HG02678 (cell line): ENCODE results near the gene NDST3.
"Not testable (repeated sequence)": the region's sequence is repeated elsewhere in the genome, so short reads cannot be mapped to it uniquely, and the experiment has no call there.

Source experiments
- ATAC-seq: cut with Tn5 transposase; IDR thresholded peaks from one replicate; pipeline ENCODE4 v1.9.1; 2021; ENCODE audit warnings: mild to moderate bottlenecking, moderate library complexity; ENCODE audit not compliant: unreplicated experiment

NDST3 gene

DNA sequence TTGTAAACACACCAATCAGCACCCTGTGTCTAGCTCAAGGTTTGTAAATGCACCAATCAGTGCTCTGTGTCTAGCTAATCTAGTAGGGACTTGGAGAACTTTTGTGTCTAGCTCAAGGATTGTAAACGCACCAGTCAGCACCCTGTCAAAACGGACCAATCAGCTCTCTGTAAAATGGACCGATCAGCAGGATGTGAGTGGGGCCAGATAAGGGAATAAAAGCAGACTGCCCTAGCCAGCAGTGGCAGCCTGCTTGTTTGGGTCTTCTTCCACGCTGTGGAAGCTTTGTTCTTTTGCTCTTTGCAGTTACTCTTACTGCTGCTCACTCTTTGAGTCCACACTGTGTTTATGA is 231.8 kb downstream of the NDST3 start:
- ATAC-seq = not testable (repeated sequence)

DNA sequence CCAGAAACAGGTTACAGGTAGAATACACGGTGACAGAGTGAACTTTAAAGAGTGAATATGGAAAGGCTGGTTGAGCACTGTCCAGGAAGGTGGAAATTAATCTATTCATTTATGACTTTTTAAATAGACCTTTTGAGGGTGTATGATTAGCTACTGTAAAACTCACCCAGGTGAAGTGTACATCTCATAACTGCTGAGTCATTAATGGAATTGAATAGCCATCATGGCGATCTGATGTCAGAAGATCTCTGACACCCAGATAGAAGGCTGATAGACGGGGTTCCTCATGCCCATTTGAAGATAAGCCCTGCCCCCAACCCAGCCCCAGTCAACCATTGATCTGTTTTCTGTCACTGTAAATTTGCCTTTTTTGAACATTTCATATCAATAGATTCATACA is 234.5 kb downstream of the NDST3 start:
- ATAC-seq = no peak

DNA sequence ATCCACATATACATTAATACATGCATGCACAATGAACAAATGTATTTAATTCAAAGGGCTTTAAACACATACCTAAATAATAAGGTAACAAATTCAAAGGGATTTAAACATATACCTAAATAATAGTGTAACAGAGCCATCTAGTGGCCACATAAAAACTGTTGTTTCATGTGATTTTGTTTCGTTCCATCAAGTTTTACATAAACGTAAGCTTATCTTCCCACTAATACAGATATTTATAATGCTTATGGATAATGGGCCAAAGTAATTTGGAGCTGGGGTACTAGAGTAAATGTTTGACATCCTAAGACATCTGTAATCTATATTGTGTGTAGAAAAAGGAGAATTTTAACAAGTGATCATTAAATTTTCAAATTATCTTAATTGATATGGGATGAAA is 236.2 kb downstream of the NDST3 start:
- no peak for ATAC-seq

- no peak for ATAC-seq
Observed at GRCh38 chr4:118271788-118272187, 237.5 kb downstream of the NDST3 start.

DNA sequence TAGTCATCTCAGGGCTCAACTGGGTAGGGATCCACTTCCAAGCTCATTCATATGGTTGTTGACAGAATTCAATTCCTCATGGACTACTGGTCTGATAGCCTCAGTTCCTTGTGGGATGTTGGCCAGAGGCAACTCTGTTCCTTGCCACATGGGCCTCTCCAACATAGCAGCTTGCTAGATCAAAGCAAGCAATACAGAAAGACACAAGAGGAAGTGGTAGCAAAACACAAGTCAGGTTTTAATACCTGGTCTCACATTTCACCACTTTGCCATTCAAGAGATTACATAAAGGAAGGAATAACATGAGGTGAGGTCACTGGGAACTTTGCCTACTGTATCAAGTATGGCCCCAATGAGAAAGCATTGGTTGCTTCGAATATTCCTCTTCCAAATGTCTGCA is 239.4 kb downstream of the NDST3 start:
- no peak for ATAC-seq

GRCh38 chr4:118276580-118276979 is 242.3 kb downstream of the NDST3 start:
- no peak for ATAC-seq

DNA sequence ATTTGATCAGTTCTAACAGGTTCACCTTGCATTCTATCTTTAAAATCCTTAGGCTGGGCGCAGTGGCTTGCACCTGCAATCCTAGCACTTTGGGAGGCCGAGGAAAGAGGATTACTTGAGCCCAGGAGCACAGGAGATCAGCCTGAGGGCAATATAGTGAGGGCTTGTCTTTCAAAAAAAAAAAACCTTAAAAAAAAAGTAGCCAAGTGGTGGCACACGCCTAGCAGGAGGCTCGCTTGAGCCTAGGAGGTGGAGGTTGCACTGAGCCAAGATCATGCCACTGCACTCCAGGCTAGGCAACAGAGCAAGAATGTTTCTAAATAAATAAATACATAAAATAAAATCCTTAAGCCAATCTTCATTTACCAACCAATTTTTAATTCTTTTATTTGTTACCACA is 243.0 kb downstream of the NDST3 start:
- ATAC-seq = no peak

GRCh38 chr4:118278473-118279274 is 244.4 kb downstream of the NDST3 start:
- peak; percentile 86 for ATAC-seq

- ATAC-seq = no peak
Observed at GRCh38 chr4:118279328-118279727, 245.0 kb downstream of the NDST3 start.

DNA sequence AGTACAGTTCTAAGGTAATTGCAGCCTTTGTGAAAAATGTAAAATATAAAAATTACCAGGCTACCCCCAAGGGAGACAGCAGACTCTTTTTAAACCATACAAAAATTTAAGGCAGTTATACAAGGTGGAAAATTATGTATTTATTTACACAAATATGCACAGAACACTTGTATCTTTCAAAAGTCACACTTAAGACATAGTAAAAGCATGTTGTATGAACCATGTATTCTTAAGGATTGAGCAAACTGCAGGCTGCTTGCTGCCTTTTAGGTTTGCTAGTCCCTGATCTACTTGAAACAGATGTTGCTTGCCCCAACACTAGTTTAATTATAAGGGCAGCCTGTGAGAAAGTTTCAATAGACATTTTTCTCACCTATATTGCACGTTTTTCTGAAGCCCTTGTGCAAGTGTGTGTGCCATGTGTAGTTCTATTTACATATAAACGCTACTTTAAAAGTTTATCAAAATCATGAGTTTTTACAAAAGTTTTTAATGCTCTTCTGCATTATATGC is 245.7 kb downstream of the NDST3 start:
- ATAC-seq = no peak

DNA sequence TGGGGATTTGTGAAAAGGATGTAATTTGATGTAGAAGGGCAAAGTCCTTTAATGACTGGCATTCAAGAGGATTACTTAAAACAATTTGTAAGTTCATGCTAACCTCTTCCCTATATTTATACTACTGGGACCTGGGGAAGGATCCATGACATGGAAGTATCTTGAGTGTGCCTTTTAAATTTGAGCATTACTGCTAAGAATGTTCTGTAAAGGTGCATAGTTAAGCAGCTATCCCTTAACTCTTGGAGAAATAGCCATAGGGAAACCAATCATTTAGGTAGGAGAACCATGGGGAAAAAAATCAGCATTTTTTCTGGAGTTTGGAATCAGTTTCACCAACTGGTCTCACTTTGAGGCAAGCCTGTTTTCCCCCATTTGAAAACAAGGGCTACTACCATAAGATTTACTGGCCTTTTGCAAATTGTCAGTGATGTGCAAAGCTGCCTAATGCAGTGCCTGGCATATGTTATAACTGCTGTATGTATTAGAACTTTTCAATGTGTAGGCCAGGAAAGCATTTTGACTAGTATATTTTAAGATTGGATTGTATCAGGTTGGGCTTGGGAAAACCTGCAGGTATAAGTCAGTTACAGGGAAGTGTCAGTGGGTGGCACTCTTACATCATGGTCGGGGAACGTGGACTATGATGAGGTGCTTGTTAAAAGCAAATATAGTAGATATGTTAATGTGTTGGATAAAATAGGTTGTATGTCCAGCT is 246.4 kb downstream of the NDST3 start:
- peak; percentile 20 for ATAC-seq

GRCh38 chr4:118281611-118282442 is 247.5 kb downstream of the NDST3 start:
- no peak for ATAC-seq

DNA sequence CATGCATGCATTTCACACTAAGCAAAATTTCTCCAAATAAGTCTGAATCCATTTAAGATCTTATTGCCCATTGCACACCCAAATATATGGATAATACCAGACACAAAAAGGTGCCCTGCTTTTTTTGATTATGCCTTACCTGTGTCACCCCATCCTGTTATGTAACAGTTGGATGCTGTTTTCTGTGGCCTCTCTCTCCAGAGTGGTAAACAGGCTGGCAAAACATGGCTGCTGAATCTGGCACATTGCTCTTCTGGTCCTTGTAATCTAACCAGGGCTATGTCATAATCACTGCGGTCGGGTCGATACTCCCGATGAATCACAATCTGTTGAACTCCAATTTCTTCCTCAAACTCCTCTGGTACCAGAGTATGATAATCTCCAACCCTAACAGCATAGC is 248.4 kb downstream of the NDST3 start:
- no peak for ATAC-seq

DNA sequence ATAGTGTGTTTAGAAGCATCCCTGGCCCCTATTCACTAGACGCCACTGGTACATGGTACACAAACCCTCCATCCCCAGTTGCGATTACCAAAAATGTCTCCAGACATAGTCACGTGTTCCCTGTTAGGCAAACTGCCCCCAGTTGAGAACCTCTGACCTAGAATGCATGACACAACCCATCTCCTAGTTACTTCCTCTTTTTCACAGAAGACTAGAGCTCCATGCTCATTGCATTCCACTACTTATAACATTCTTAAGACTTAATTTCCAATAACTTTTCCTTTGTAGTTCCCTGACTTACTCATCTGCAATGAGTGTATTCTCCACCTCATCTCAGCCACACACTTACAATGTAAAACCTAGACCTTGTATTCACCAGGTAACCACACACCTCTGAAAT is 249.9 kb downstream of the NDST3 start:
- peak; percentile 40 for ATAC-seq

DNA sequence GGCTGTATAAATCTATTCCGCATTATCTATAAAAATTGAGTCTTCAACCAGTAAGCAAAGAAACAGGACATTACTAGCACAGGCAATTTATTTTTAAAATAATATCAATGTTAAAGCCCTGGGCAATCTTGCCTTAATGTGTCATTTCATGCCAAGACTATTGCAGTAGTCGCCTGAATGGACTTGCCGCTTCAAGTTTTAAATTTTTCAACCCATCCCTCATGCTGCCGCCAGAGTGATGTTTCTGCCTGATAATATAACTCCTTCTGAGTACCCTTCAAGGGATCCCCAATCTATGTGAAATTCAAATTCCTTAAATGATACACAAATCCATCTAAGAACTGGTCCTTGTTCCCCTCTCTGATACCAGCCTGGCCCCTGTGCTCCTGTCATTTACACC is 251.6 kb downstream of the NDST3 start:
- ATAC-seq = no peak

- ATAC-seq = no peak
Observed at GRCh38 chr4:118286685-118287084, 252.4 kb downstream of the NDST3 start.

DNA sequence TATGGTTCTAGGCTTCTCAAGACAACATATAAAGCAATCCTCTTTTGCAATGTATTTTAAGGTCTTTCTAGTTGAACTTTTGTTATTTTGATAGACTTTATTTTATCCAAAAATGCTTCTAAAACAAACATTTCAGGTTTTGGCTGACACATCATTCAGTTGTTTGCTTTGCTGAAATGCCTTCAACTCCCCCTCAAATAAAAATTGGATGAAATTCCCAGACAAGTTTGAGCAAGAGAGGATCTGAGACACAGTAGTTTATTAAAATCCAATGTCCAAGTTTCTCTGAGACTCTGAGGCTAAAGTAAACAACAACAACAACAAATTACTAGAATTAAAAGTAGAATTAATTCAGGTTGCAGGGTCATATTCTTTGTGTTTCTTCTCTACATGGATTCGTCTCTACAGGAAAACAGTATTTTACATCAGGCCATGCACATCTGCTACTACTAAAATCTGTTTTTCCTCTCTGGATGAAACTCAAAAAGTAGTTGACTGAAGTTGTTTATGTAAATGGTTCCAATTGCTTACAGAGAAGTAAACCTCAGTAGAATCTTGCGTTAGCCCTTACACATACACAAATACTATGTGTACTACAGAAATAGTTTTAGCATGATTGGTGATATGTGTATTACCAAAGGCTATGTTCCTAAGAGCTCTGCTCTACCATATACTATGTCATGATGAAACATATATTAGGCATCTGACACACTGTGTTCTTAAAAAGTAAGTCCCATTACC is 253.6 kb downstream of the NDST3 start:
- ATAC-seq = no peak

DNA sequence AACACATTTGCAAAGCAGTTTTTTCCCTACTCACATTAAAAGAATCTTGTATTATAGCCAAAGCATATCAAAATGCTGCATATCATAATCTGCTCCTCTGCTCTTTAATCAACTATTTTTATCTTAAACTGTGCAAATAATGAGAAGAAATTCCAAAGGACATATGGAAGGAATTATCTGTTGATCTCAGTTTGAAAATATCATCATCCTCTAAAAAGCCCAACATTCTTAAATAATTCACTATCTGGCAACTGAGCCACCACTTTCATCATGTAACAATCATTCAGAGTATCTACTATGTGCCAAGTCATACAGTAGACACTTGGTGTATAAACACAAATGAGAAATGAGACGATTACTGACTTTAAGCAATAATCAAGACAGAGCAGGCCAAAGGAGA is 255.5 kb downstream of the NDST3 start:
- no peak for ATAC-seq

DNA sequence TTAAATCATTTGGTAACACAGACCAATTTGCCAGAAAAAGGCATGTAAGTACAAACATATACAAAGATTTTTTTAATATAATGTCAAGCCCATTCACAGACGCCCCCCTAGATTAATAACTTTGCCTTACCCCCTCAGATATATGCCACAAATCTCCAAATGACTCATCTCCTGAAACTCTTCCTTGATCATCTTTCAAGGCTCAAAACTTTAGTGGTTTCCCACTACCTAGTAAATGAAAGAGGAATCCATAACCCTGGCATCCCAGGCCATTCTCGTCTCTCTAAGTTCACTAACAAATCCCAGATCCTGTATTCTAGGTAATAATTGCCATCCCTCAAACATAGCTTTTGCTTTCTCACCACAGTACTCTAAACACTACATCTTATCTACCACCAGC is 256.7 kb downstream of the NDST3 start:
- ATAC-seq = no peak

DNA sequence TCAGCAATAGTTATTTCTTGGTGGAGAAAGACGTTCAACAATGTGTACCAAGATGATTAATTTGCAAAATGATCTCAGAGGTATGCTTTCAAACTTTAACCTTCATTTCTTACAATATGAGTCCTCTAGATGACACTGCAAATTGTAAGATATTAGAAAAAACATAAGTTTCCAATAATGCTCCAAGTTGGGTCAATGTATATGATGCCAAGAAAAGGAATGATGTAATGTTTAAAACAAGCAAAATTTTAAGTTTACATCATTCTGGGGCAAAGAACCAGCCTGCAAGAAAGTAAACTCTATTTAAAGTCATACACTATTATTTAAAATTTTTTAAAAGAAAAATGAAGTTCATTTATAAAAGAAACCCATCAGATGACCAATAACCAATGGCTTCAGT is 262.4 kb downstream of the NDST3 start:
- ATAC-seq = no peak

DNA sequence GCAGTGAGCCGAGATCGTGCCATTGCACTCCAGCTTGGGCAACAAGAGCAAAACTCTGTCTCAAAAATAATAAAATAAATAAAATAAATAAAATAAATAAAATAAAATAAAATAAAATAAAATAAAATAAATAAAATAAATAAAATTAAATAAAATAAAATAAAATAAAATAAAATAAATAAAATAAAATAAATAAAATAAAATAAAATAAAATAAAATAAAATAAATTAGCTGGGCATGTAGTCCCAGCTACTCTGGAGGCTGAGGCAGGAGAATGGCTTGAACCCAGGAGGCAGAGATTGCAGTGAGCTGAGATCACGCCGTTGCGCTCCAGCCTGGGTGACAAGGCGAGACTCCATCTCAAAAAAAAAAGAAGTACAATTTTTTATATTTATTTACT is 265.3 kb downstream of the NDST3 start:
- ATAC-seq = not testable (repeated sequence)
